ENCODE results near the gene SH3PXD2A.

Gene SH3PXD2A

DNA sequence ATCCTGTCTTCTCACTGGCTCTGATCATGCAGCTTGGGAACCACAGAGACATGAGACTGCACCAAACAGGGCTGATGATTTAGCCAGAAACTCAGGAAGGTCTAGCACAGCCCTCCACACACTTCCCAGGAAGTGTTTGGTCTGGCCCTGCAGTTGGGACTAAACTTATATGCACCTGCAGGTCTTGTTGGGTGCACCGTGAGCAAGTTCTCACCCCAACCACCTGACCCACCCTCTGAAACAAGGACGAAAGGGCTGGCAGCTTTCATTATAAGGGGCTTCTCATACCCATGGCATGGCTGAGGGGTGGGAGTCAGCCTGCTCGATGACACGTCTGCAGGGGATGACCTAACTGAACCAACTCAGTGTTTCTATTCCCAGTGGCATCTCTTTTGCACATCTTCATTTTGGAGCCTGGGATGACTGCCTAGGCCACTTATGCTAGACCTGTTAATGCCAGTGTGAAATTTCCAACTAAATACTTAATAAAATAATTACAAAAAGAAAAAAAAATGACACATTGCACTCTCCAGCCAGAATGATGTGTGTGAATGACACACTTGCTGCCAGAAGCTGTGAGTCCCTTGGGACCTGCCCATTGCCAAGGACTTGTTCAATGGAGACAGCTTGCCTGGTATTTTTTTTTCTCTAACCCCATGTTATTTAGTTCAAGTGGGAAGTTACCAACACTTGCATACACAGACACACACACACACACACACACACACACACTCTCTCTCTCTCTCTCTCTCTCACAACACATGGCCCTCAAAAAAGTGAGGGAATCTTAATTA lies 259.2 kb downstream of the SH3PXD2A start:
- DNase-seq: no peak

DNA sequence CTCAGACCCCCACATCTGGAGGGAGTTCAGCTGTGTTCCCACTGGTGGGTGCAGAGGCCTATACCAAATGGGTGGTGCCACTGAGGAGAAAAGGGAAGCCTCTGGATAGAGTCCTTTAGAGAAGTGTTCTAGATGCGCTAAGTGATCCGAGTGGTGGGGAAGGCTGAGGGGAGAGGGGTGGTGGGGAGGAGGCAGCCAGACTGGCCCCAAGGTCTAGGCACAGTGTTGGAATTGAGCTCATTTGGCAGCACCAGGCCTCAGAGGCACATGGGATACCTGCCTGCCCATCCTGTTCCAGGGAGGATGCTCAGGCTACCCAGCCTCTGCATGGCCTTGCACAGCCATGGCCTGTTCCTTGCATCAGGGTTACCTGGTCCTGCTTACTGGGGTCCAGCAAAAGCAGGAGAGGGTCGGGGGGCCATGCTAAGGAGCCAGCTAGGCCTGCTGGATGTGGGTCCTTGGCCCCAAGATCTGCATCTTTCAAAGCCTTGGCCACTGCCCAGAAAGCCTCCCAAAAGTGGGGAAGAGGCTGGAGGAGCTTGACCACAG lies 262.3 kb downstream of the SH3PXD2A start:
- DNase-seq: no peak

DNA sequence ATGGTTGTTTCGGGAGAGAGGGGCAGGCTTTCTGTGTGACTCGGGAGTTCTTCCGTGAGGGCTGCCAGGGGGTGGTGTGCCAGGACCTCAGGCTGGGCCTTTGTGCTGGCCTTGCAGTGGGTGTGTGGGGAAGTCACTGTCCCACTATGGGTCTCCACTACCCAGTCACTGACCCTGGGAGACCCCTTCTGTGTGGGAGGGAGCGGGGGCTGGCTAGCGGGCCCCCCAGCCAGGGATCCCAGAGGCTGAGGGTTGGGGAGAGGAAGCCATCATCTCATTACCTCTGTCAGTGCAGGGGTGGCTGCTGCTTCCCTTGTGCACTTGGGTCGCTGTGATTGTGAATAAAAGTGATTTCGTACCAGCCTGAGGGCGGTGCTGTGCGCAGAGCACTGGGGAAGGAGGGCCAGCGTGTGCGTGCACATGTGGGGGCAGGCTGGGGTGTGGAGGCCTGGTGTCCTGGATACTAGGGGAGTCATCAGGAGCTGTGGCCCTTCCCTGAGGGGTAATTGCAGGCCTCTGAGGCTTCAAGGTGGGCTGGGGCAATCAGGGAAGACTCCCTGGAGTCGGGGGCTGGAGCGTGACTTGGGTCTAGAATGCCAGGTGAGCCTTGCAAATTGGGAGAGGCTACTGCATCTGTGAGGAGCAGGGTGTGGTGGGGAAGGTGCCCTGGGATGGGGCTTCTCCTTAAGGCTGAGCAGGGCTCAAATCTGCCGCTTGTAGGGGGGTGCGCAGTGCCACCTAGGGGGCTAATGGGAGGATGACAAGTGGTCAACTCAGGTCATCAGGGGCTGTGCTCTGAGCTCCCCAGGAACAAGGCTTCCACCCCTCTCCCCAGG lies 263.0 kb downstream of the SH3PXD2A start:
- no peak for DNase-seq

DNA sequence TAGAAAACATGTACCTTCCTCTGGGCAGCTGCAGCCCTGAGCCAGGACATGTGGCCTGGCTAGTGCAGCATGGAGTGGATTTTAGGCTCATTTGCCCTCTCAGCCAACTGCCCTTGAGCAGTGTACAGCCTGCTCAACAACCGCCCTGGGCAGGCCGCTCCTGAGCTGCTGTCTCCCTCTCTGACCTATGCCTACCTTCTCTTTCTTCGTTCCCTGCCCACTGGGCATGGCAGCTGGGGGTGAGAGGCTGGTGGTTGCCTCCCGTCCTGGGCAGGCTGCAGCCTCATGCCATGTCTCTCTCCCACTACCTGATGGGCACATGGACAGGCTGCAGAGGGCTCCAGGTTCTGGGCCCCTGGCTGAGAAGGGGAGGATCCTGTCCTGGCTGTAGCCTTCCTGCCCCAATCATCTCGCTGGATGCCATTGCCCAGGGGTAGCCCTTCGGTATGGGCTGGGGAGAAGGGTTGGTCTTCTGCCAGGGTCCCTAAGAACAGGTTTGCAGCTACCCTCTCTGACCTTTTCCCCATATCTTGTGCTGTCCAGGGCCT lies 264.6 kb downstream of the SH3PXD2A start:
- no peak for DNase-seq

DNA sequence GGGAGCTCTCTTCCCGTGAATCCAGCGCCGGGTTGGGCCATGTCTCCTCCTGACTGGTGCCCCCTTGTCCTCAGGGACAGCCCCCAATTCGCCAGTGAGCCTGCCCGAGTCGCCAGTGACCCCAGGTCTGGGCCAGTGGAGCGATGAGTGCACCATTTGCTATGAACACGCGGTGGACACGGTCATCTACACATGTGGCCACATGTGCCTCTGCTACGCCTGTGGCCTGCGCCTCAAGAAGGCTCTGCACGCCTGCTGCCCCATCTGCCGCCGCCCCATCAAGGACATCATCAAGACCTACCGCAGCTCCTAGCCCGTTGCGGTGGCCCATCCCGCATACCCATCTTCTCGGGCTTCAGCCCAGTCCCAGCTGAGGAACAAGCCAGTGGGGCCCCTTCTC lies 265.3 kb downstream of the SH3PXD2A start:
- DNase-seq: no peak

DNA sequence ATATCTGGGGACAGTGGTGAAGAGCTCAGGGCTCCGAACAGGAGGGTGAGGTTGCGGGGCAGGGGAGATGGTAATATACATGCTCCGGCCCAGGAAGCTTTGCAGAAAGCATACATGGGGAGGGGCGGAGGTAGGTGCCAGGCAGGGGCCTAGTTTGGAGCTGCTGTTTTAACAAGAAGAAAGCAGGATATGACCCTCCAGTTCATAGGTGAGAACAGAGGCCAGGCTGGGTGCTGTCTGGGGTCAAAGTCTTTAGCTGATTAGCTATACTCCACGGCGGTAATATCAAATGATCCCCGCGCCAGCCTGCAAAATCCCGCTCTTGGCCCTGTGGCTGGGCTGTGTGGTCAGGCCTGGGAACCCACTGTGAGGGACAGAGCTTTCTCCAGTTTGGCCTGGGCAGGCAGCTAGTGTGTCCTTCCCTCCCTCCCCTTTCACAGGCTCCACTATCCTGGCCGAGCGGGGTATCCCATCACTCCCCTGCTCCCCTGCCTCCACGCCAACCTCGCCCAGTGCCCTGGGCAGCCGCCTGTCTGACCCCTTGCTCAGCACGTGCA lies 266.2 kb downstream of the SH3PXD2A start:
- DNase-seq: no peak

DNA sequence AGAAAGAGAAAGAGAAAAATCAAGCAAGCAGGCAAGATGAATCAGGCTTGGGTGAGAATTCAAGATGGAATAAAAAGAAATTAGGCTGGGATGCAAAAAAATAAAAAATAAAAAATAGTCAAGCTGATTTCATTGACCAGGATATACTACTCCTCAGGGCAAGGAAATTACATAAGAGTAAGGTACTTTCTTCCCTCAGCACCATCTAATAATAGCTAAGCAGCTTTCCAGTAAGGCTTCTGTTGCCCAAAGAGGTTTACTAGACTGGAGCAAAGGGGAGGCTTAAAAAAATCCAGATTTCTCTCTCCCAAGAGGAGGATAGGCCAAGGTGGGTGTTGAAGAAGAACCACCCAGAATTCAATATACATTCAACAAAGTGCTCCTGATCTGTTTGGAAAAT lies 268.3 kb downstream of the SH3PXD2A start:
- DNase-seq: no peak

DNA sequence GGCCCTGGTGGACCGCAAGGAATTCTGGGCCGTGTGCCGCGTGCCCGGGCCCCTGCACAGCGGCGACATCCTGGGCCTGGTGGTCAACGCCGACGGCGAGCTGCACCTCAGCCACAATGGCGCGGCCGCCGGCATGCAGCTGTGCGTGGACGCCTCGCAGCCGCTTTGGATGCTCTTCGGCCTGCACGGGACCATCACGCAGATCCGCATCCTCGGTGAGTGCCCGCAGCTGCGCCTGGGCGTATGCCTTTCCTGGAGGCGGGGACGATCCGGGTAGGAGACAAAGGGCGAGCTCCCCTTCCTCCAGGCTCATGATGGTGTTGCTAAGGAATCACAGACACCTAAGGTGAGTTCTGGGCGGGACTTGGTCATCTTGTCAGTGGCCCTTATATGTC lies 270.4 kb downstream of the SH3PXD2A start:
- no peak for DNase-seq

DNA sequence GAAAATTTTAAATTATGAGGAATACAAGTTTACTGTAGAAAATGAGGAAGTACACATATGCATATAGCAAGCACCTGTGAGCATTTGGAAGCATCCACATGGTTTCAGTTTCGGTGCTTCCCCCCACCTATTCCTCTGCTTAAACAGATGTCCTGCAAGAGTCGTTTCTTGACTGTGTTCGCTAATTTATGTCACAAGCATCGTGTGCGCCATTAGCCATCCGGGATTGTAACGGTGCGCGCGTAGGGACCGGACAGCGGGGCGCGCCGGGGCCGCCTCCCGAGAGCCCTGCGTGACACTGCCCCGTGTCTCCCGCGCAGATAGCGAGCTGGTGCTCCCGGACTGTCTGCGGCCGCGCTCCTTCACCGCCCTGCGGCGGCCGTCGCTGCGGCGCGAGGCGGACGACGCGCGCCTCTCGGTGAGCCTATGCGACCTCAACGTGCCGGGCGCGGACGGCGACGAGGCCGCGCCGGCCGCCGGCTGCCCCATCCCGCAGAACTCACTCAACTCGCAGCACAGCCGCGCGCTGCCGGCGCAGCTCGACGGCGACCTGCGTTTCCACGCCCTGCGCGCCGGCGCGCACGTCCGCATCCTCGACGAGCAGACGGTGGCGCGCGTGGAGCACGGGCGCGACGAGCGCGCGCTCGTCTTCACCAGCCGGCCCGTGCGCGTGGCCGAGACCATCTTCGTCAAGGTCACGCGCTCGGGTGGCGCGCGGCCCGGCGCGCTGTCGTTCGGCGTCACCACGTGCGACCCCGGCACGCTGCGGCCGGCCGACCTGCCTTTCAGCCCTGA lies 271.0 kb downstream of the SH3PXD2A start:
- DNase-seq: peak; percentile 72

DNA sequence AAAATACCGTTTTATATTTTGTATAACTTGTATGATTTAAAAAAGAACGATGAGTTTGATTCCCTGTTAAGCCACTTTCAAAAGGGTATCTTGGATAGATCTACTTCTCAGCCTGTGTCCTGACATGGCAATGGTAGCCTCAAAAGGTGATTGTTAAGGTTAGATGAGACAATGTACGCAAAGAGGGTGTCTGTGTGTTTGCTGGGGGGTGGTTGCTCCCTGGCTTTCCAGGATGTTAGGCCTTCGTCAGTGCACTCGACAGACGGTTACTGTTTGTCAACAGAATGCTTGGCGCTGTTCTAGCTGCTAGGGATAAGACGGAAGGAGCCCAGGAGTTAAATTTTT lies 271.5 kb downstream of the SH3PXD2A start:
- no peak for DNase-seq

DNA sequence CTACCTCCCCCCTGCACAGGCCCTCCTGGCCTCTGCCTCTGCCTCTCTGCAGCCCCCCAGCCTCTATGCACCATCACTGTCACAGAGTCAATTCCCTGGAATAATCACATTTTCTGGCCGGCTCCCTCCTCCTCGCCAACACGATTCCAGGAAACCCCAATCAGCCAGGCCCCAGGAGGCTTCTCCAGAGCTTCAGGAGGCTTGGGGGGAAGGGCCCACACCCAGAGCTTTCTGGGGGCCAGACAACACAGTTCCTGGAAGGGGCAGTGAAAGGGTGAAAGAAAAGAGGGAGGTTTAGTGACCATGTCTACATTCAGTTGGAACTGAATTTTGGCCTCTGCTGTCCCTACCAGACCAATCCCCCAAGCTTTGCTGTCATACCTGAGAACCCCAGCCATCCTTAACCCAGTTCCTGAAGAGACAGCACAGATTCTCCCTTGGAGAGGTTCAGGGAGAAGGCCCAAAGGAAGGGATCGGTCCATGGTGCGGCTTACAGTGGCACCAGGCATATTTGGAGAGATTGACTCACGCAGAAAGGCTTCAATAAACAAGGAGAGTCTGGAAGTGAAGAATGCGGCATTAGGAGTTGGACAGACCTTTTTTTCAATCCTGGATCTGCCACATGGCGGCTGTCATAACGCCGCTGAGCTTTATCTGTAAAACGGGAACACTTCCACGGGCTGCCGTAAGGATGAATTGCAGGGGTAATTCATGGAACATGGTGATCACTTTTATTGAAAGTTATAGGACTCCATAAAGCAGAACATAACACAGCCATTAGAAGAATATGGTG lies 272.8 kb downstream of the SH3PXD2A start:
- no peak for DNase-seq

DNA sequence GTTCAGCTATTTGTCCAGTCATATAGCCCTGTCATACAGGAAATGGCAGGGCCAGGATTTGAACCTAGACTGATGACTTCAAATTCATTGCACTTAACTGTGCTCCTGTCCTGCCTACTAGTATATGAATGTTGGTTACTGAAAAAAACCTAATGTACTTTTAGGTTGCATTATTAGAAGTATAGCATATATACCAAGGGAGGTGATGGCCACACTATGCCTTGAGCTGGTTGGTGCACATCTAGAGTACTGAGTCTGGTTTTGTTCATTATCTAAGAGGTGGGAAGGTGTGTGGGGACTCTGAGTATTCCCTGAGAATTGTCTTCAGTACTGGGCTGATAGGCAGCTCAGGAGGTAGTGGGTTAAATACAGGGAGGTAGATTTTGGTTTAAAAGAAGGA lies 273.9 kb downstream of the SH3PXD2A start:
- DNase-seq: no peak

DNA sequence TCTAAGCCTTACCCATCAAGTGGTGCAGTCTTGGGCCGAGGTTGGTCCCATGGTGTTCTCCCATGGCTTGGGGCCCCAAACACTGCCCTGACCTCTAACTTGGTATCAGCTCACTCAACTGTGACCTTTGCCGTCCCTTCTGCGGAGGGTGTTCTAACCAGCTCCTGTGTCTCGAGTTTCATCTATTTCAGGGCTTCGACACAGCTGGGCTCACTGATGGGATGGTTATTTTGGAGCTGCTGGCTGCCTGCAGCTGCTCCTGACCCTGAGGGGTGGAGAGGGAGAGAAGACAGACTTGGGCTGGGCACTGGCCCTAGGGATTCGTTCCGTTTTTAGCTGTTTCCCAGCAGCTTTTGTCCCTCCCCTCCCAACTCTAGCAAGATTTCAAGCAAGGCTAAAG lies 274.9 kb downstream of the SH3PXD2A start:
- no peak for DNase-seq

DNA sequence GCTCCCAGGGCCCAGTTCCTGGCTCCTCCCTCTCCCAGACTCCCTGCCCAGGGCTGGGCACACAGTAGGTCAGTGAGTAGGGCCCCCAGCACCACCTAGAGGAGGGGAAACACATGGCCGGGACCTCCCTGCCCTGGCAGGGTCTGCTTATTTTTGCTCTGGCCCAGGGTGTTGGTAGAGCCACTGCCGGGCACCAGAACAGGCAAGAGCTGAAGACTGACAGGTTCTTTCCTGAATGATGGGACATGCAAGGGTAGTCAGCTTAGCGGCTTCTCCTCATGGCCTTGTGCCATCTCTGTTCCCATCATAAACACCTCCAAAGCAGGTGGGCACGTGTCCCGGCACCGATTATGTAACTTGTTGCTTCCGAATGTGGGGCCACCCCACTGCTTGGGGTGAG lies 275.4 kb downstream of the SH3PXD2A start:
- DNase-seq: no peak

DNA sequence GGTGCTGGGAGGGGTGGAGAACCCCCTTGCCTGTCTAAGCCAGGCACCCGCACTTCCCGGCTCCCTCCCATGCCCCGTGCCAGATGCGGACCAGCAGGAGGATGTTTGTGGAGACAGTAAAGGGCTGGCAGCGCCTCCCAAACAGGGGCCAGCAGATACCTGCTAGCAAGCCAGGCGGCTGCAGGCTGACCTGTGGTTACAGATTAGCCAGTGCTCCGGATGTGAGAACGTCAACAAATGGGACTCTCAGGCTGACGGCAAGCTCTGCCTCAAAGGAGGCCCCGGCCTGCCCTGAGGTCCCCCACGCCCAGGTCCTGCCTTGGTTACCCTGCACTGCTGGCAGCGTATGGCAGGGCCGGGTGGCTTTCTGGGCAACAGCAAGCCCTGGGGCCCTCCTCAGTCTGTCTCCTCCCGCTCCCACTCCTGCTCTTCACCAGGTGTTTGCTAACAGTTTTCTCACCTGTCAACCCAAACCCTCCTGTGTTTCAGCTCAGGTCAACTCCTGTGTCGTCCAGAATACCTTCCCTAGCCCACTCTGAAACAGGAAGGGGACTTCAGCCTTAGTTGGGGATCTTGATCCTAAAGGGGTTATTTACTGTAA lies 276.5 kb downstream of the SH3PXD2A start:
- DNase-seq: no peak

DNA sequence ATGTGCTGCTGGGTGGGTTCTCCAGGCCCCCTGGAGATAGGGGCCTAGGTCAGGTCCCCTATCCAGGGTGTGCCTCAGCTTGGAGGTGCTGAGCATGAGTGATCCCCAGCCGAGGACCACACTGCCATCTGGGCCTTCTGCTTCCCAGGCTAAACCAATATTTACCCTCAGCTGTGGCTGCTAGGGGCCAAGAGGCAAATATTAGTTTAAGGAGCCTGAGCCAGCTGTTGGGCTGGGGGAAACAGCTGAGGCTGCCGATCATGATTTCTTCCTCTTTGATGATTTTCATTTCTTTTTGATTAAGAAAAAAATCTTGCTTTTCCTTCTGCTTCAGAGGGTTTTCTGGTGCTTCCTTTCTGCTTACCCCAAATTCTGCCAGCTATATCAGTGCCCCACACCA lies 278.5 kb downstream of the SH3PXD2A start:
- no peak for DNase-seq

DNA sequence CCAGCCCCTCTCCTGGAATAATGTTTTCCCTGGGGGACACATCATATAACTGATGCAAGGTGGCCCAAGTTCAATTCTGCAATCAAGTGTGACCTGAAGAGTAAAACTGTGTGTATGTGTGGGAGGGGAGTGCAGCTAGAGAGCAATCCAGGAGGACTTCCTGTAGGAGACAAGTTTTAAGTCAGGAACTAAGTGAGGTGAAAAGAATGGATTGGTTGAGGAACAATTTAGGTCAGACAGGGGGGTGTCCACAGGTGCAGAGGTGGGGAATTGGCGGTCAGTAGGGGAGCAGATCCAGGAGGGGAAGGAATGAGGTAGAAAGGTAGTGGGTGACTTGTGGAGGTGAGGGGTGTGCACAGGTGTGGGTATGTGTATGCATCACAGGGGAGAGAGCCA lies 279.3 kb downstream of the SH3PXD2A start:
- DNase-seq: no peak

DNA sequence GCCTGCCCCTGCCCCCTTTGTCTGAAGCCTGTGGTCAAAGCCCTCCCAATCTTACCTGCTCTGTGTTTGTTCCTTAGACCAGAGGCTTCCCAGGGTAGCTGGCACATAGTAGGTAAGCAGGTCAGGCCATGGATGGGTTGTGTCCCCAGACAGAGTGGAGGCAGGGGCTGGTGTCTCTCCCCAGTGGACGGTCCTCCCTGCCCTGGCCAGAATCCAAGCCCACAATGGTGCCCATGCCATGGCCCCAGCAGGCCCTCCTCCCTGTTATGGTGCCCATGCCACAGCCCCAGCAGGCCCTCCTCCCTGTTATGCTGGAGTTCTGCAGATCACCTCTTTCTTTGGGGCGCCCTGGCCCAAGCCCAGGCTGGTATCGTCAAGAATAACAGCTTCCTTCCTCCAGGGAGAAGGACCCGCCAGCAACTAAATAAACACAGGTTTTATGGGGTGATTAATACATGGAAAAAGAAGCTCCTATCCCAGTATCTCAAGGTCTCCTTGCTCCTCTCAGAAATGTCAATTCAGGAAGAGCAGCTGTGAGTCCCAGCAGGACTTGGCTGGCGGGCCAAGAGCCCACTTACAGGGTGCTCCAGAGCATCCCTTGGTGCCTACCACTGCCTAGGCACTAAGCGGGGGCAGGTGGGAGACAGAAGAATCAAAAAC lies 279.8 kb downstream of the SH3PXD2A start:
- no peak for DNase-seq

DNA sequence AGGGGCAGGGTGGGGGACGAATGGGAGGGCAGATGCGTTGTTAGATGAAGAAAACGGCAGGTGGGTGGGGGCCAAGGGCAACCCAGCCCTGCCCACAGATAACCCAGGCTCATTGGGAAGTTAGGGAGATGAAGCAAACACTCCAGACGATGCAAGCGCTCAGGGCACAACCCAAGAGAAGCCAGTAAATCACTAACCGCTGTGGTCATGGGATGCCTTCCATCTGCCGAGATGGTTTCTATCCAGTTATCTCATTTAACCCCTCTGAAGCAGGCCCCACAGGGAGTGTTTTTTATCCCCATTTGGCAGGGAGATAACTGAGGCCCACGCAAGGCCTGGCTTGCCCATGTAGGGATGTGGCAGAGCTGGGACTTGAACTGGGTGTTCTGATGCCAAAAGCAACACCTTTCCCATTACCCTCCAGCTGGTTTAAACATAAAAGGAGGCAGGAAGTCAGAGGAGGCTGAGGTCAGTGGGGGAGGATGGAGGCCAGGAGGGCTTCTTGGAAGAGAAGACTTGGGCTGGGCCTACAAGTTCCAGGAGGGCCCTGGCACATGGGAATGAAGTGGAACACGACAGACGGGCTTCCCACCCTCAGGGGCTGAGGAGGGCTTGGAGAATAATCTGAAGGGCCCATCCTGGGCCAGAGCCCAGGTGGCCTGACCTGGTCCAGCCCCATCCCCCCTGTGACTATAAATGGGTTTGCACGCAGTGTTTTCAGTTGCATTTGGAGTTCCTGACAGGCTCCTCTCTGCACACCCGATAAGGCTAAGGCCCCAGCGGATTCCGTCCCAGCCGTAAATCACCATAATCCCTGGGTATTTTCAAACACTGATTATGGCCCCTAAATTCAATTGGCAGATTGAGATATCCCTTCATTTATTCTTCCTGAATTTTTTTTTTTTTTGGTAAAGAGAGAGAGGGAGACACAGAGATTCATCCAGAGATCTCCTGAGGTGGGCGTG lies 281.0 kb downstream of the SH3PXD2A start:
- no peak for DNase-seq

DNA sequence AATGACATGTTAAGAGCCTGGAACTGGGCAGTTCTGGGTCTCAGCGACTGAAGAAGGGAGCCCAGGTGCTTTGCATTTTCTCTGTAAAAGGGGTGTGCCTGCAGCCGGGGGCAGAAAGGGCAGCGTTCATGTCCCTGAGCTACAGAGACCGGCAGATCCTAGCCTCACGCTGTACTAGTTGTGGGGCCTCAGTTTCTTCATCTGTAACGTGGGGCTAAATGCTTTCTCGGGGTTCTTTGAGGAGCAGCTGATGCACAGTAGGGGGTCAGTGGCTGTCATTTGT lies 282.2 kb downstream of the SH3PXD2A start:
- DNase-seq: no peak

All from left hindlimb (tissue), 1 donor.